ENCODE measurements around the gene AAK1. TPM values are rescaled to one million over a fixed set of nuclear protein-coding genes. Genes with fewer than 3 reads are reported as not detected.

The AAK1 gene
- total RNA-seq, 1 experiment from 2014 or later = 30.6 TPM

DNA sequence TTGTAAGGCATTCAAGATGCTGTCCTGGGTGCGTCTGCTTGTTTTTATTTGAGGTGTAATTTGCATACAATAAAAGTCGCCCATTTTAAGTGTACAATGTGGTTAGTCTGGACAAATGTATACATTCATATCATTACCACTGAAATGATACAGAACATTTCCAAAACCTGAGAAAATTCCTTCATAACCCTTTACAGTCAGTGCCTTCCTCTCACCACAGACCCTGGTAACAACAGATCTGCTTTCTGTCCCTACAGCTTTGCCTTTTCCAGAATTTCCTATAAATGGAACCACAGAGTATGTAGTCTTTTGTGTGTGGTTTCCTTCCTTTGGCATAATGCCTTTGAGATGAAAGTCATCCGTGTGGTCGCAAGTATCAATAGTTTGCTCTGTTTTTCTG is 160.5 kb downstream of the AAK1 start:
- H3K79me2 ChIP-seq (ENCODE audit: insufficient read depth, low read length) = no peaks in the 10 kb centered on the region
- no peak for TF ChIP-seq CTCF (conservative IDR thresholded peaks at IDR 0.05)
- H3K9me3 ChIP-seq (ENCODE audit: control insufficient read depth, low read depth, low read length) = no peaks in the 10 kb centered on the region
- H3K4me1 ChIP-seq (ENCODE audit: insufficient read depth, low read length) = no peaks in the 10 kb centered on the region
- H4K20me1 ChIP-seq (ENCODE audit: control insufficient read depth, insufficient read depth, insufficient read length) = no peaks in the 10 kb centered on the region
- H3K9ac ChIP-seq (ENCODE audit: extremely low read depth, insufficient read length, low read length) = no peak overlapping the region
- DNase-seq = no peak
- H3K27ac ChIP-seq (ENCODE audit: insufficient read length, low read depth, low read length) = no peak overlapping the region
- no peak overlapping the region for H2AFZ ChIP-seq (ENCODE audit: low read length)
- no peak overlapping the region for H3K18ac ChIP-seq (ENCODE audit: insufficient read length, low read depth, low read length)
- H3K4ac ChIP-seq (ENCODE audit: low read depth, low read length) = no peak overlapping the region
- no peak overlapping the region for H3K4me2 ChIP-seq (ENCODE audit: insufficient read depth, insufficient read length, low read length)
- no peaks in the 10 kb centered on the region for H3K79me1 ChIP-seq (ENCODE audit: insufficient read depth, low read depth, low read length, poor library complexity, severe bottlenecking)
- no peak overlapping the region for H4K8ac ChIP-seq (replicated peaks; ENCODE audit: insufficient read length, low read depth, low read length)
- H2BK120ac ChIP-seq (ENCODE audit: low read depth, low read length, poor library complexity, severe bottlenecking) = no peak overlapping the region
- H3K23me2 ChIP-seq (ENCODE audit: insufficient read length, low read depth, low read length, poor library complexity, severe bottlenecking) = no peaks in the 10 kb centered on the region
- no peak overlapping the region for H3K56ac ChIP-seq (ENCODE audit: insufficient read length, low read depth, low read length)
- H2BK5ac ChIP-seq (ENCODE audit: insufficient read length, low read length) = no peak overlapping the region
- no peak overlapping the region for H2BK20ac ChIP-seq (ENCODE audit: low read depth, low read length, poor library complexity, severe bottlenecking)
- H3K14ac ChIP-seq (ENCODE audit: insufficient read depth, low read length) = no peak overlapping the region
- H3K27me3 Mint-ChIP-seq (ENCODE audit: low read depth) = no peaks in the 10 kb centered on the region
- H2AK5ac ChIP-seq (ENCODE audit: insufficient read length, low read length) = no peak overlapping the region
- no peaks in the 10 kb centered on the region for H3K27me3 ChIP-seq (ENCODE audit: insufficient read depth, low read length)
- no peak overlapping the region for H4K91ac ChIP-seq (ENCODE audit: insufficient read length, low read depth, low read length)
- H3K27ac Mint-ChIP-seq = peak overlapping the region in 1 of 3 experiments; percentile 58; a peak in 1 of 7 replicates
- no peak overlapping the region for H4K5ac ChIP-seq (ENCODE audit: insufficient read length, low read depth, low read length)
- no peaks in the 10 kb centered on the region for H3K4me1 Mint-ChIP-seq
- H3K9me3 Mint-ChIP-seq = no peaks in the 10 kb centered on the region
- no peaks in the 10 kb centered on the region; a peak in 1 of 7 replicates for H3K36me3 Mint-ChIP-seq (ENCODE audit: insufficient read depth in 1 of 3, low read depth in 3 of 3)
- H3K23ac ChIP-seq (ENCODE audit: insufficient read length, low read depth, low read length) = no peak overlapping the region
- H2BK12ac ChIP-seq (ENCODE audit: insufficient read length, low read depth, low read length) = no peak overlapping the region
- H3K4me3 Mint-ChIP-seq = no peak overlapping the region
- no peak overlapping the region for H3T11ph ChIP-seq (ENCODE audit: low read length)
- no peak overlapping the region for H2BK15ac ChIP-seq (ENCODE audit: low read depth, low read length)
- WGBS (ENCODE audit: extremely low coverage, insufficient read length, low lambda C conversion rate) = no CpG with 5 or more reads among the region's 4 CpGs
